Lower leg skin (tissue), 3 donors: ENCODE data around the gene CASTOR1.

Experiments used
- POLR2A ChIP-seq, 2 donors: fragments of 450-650 bp; IDR thresholded peaks; one replicate each; pipeline ENCODE4 v1.6.1; 2016 to 2017; ENCODE audit warnings: antibody characterized with exemption in 2 of 2, mild to moderate bottlenecking in 1 of 2, moderate library complexity in 1 of 2
- TF ChIP-seq, protein P1 (sequence below), 3 donors: fragments of 450-650 bp; IDR thresholded peaks; one replicate each; pipeline ENCODE4 v1.5.1; 2016; ENCODE audit warnings: antibody characterized with exemption in 3 of 3, mild to moderate bottlenecking in 3 of 3, moderate library complexity in 2 of 3

DNA sequence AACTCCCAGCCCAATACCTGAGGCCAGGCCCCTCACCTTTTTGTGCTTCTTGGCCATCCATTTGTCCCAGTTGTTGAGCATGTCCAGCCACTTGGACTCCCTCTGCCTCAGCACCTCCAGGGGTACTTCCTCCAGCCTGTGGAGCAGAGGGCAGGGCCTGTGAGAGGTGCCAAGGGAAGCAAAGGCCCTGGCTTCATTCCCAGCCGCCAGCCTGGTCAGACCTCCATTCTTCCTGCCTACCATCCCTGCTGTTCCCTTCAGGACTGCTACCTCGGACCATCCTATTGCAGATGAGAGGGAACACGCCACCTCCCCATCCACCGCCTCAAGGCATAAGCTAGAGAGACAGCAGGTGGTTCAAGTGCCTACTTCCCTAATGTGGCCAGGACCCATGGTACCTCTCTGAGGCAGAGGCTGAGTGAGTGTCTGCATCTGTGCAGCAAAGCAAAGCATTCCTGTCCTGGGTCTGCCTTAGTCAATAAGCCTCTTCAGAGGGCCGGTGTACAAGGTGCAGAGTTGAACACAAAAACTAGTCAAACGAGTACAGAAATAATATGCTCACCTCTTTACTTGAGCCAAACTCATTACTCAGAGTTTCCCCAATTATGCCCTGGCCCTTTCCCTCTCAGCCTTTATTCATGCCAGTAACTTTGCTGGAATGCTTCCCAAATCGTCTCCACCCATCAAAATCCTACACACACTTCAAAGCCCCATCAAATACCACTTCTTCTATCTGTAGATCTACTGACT, 15.4 kb upstream of the CASTOR1 start:
- TF ChIP-seq, protein P1, sequence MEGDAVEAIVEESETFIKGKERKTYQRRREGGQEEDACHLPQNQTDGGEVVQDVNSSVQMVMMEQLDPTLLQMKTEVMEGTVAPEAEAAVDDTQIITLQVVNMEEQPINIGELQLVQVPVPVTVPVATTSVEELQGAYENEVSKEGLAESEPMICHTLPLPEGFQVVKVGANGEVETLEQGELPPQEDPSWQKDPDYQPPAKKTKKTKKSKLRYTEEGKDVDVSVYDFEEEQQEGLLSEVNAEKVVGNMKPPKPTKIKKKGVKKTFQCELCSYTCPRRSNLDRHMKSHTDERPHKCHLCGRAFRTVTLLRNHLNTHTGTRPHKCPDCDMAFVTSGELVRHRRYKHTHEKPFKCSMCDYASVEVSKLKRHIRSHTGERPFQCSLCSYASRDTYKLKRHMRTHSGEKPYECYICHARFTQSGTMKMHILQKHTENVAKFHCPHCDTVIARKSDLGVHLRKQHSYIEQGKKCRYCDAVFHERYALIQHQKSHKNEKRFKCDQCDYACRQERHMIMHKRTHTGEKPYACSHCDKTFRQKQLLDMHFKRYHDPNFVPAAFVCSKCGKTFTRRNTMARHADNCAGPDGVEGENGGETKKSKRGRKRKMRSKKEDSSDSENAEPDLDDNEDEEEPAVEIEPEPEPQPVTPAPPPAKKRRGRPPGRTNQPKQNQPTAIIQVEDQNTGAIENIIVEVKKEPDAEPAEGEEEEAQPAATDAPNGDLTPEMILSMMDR (IDR thresholded peaks at IDR 0.05) = no peak
- no peak for TF ChIP-seq POLR2A (IDR thresholded peaks at IDR 0.05)
